Inflammatory macrophage treated with lipopolysaccharide for 1 hour (primary cell): ENCODE measurements around the gene VWA7.
"Not testable (repeated sequence)": the region's sequence is repeated elsewhere in the genome, so short reads cannot be mapped to it uniquely, and the experiment has no call there.

Experiments used
- DNase-seq, 2 donors: peaks; one replicate each; pipeline ENCODE4 v3.0.0-alpha.2; 2020 to 2022

VWA7 gene

DNA sequence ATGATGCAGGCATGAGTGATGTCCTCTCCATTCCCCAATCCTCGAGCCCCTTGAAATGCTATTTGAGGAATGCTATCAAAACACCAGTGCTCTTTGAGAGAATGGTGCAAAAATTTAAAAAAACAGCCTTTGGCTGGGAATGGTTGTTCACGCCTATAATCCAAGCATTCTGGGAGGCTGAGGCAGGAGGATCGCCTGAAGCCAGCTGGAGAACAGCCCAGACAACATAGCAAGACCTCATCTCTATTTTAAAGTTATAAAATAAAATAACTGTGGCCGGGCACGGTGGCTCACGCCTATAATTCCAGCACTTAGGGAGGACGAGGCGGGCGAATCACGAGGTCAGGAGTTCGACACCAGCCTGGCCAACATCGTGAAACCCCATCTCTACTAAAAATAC lies 22.7 kb upstream of the VWA7 start:
- no peak for DNase-seq

DNA sequence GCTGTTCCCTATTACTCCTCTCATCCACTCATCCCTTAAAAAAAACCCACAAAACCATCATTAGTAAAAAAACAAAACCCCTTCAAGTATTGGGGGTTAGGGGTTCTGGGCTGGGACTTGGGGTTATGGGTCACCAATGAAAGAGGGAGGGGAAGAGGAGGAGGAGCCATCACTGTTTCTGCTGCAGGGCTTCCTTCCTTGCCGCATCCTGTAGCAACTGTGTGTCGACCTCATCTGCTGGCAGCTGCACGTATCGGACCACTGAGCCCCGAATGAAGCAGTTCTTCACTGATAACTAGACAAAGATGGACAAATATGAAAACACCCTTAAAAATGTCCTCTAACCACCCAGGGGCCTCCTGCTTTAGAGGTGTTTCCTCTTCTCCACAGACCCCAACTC lies 20.5 kb upstream of the VWA7 start:
- DNase-seq, result no peak

DNA sequence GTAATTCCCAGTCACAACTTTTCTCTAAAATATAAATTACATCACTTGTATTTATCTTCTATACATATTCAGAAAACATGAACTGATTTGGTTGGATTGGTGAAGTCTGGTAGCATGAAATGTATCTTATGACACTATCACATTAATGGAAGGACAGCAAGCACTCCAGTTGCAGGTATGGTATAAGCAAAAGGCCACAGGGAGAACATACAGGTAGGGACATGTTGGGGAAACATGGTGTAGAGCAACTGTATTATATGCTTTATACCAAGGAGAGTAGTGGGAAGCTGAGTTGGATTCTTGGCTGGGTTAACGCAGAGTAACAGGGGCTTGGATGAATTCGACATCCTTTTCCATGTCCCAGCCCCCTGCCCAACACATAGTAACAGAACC lies 19.9 kb upstream of the VWA7 start:
- no peak for DNase-seq

DNA sequence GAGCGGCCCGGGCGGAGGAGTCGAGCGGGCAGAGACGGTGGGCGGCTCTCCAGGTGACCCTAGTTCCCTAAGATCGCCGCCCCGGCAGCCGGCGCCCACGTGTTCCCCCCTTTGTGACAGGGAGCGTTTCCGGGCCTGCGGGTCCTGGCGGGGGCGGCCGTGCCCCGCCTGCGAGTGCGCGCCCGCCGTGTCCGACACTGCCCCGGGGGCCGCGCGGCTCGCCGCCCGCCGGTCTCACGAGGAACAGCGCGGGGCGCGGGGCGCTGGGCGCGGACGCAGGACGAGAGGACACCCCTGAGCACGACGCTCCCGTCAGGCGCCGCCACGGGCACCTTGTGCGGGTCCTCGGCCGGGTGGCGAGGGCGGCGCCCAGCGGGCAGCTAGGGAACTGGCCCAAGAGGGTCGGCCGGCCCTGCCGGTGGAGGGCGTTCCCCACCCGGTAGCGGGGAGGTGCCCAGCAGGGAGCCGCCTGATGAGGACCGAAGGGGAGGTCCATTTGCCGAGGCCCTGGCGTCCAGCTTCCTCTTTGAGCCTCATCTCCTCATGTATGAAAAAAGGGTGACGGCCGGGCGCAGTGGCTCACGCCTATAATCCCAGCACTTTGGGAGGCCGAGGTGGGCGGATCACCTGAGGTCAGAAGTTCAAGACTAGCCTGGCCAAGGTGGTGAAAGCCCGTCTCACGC lies 18.6 kb upstream of the VWA7 start, which contains the start of gene VARS1:
VARS1 (minus strand) TSS at position 137 of the 683 bp plus-strand sequence. CDS start 535 bp downstream, outside the sequence.
- DNase-seq, result peak; percentile 96

DNA sequence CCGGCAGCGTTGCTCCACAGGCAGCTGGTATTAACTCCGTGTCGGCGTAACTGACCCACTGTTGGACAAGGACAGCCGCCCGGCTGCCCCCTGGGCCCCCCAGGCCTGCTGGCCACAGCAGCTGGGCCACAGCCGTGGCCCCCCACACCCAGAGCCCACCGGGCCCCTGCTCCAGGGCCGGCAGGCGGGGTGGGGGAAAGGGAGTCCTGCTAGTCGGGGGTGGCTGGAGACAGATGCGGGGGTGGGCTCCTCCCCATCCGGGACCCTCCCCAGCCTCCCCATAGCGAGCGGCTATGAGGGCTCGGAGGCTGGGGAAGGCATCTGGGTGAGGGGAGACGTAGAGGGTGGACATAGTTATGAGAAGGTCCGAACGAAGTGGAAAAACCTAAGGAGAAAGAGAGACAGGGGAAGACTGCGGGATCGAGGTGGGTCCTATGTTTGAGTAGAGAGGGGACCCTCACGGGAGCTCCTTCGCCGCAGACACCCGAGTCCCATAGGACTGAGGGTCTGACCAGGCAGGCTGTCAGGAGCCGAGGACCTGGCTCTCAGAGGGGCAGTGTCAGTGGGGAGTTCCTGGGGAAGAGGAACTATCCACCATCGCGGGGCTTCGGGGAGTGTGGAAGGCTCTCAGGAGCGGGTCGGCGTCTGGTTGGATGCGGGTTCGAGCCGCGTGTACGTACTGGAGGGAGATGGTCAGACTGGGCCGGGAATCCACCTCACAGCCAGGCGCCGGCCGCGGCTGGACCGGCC lies 17.9 kb upstream of the VWA7 start:
- DNase-seq, result peak; percentile 59 to 62

DNA sequence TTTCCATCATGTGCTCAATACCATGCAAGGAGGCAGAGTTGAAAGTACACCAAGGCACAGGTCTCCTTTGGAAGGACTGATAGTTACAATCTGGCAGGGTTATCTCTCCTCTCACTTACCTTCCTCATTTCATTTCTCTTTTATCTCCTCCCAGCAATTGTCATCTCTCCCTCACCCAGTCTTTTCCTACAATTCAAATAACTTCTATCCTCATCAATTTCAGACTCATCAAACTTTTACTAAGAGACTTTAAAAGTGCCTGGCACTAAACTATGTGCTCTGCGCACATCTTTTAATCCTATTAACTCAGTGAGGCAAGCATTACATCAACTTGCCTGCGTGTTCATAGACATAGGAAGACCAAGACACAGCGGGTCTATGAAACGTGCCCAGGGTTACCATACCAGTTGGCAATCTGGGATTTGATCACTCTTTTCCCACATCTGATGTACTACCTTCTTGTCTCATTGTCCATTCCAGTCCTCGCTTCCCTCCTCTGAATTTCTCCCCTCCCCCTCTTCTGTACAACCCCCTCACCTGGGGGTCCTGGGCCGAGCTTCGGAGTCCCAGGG lies 17.3 kb upstream of the VWA7 start:
- peak in 1 of 2 donors; percentile 12 for DNase-seq

DNA sequence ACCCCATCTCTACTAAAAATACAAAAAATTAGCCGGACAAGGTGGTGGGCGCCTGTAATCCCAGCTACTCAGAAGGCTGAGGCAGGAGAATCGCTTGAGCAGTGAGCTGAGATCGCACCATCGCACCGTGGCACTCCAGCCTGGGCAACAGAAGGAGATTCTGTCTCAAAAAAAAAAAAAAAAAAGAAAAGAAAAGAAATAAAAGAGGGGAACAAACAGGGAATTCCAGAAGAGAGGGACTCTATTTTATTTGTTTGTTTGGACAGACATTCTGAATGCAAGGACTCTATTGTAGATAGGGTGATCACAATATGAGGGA lies 16.8 kb upstream of the VWA7 start:
- not testable (repeated sequence) for DNase-seq

DNA sequence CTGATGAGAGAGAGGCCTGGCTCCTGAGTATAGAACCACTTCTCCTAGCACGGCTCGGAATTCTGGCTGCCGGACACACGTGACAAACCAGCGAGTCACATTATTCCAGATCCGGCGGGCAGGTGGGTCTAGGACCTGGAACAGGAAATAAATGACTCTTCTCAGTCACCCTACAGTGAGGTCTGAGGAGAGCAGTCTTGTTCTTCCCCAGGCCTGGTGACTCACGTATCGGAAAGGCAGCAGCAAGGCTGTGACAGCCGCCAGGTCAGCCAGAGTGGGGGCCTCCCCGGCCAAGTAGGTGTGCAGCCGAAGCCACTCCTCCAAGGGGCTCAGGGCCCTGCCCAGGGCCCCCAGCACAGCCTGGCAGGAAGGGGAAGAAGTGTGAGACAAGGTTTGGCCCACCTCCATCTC lies 15.6 kb upstream of the VWA7 start:
- no peak for DNase-seq

DNA sequence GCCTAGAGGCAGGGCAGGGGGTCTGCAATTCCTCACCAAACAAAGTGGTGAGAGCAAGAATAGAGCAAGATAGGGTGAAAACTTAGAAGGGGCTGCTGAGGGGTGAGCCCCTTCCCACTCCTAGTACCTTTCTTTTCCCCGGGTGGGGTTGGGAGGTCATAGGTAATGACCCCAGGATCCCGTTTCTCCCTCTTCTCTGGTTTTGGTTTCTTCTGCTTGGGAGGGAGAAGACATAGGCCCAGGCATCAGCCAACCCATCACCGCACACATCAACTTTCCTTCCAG lies 14.9 kb upstream of the VWA7 start:
- no peak for DNase-seq

DNA sequence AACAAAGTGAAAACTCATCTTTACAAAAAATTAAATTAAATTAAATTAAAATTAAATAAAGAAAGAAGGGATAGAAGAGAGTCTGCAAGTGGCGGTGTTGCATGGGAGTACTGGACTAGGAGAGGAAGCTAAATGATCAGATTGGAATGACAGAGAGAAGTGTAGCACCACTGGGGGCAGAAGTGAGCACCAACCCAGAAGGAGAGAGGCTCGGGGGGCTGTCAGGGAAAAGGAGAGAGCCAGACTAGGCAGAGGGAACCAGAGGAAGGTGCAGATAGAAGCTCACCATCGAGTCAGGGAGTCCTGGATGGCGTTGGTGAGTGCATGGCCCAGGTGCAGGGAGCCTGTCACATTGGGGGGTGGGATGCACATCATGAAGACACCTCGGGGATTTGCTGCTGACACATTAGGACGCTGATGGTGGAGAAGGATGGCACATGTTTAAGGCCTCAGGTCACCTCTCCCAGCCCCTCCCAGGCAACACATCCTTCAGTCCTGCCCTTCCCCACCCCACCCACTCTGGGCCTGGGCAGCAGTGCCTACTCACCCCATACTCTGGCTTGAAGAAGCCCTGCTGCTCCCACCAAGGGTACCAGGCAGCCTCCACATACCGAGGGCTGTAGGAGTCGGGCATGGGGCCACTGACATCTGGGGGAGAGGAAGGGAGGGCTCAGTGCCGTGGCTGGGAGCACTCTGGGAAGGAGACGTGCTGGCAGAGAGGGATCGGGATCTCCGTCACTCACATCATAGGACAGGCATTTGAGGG lies 14.4 kb upstream of the VWA7 start:
- peak in 1 of 2 donors; percentile 54 for DNase-seq

DNA sequence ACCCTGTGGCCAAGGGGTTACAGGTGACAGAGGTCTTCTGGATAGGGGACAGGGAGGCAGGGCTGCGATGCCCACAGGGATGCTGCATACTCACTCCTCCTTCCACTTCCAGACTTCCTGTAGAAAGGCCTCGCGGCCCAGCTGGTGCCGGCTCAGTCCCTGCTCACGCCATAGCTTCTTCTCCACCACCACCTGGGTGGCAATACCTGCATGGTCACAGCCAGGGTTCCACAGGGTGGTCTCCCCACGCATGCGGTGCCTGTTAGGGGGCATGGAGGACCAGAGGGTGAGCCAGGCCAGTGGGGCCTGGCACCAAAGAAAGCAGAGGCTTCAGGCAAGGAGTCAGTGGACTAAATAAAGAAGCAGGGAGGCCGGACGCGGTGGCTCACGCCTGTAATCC lies 8.3 kb upstream of the VWA7 start:
- DNase-seq, result no peak

DNA sequence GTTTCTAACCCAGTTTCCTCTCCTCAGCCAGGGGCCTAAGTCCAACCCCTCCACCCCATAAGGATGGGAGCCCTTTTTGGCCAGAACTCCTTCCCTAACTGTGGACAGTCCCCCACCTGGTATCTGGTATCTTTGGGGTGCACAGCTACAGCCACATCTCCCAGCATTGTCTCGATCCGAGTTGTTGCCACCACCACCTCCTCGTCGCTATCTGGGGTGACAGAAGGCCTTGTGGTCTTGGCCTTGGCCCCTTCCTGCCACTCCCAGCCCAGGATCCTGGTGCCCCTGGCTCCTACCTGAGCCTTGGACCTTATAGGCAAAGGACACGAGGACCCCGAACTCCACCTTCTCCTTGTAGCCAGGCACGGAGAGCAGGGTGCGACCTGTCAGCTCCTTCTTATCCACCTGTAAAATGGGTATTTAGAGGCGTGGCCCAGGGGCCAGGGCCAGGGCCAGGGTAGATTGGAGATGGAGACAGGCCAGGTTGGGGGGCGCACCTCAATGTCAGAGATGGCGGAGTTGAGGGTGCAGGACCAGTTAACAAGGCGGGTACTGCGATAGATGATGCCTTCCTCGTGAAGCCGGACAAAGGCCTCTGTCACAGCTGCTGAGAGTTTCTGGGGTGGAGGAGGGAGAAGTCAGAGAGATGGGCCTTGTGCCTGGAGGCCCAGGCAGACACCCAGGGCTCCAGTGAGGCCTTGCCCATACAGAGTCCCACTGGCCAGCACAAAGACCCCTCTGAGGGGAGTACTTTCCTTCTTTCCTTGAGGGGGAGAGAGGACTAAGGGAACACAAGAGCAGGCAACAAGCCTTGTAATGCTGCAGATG lies 7.2 kb upstream of the VWA7 start:
- DNase-seq, result no peak

DNA sequence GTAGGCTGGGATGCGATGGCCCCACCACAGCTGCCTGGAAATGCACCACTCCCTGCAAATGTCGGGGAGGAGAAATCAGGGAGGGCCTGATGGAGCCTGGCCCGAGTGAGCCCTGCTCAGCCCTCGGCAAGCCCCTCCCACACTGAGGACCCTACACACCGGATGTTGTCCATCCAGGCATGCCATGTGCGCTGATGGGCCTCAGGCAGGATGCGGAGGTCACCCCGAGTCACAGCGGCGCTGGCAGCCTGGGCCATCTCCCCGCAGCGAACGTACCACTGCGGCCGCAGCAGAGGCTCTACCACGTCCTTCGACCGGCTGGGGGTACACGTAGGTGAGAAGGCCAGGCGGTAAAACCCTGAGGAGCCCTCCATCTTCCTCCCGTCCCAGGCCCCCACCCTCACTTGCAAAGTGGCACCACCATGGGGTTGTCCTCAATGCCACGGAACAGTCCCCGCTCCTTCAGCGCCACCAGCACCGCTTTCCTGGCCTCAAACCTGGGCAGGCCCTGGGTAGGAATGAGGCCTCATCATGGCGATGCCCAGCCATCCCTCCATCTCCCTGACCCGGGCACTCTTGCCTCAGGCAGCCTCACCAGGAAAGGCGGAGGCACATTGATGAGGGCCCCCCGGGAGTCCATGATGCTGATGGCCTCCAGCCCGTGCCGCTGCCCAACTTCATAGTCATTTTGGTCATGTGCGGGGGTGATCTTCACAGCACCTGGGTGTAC lies 5.2 kb upstream of the VWA7 start:
- no peak for DNase-seq

DNA sequence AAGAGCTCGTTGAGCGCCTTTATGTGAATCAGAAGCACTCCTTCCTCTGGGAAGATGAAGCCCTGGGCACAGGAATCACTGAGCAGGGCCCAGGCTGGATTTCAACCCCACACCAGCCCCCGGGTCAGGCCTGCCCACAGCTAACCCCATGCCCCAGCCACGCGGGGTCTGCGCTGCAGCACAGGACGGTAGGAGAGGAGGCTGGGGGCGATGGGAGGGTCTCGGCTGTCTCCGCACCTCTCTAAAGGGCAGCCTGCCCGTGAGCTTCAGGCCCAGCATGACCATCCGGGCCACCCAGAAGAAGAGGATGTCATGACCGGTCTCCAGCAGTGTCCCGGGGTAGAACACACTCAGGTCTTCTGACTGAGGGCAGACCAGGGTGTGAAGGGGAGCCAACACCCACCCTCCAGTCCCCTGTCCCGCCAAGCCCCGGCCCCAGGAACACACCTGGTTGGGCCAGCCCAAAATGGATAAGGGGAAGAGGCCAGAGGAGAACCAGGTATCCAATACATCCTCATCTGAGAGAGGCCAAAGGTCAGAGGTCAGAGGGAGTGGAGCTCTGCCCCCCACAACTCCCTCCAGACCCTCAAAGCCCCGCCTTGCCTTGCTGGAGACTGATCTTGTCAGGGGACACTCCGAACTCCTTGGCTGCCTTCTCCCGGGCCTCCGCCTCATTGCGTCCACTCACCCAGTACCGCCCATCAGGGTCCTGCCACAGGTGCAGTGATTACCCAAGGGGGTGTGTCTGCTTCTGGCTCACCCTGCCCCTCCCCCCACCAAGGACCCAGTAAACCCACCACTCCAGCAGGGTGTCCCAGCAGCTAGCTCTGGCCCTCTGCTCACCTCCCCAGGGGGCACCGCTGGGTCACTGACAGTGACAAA lies 4.4 kb upstream of the VWA7 start:
- DNase-seq, result no peak

DNA sequence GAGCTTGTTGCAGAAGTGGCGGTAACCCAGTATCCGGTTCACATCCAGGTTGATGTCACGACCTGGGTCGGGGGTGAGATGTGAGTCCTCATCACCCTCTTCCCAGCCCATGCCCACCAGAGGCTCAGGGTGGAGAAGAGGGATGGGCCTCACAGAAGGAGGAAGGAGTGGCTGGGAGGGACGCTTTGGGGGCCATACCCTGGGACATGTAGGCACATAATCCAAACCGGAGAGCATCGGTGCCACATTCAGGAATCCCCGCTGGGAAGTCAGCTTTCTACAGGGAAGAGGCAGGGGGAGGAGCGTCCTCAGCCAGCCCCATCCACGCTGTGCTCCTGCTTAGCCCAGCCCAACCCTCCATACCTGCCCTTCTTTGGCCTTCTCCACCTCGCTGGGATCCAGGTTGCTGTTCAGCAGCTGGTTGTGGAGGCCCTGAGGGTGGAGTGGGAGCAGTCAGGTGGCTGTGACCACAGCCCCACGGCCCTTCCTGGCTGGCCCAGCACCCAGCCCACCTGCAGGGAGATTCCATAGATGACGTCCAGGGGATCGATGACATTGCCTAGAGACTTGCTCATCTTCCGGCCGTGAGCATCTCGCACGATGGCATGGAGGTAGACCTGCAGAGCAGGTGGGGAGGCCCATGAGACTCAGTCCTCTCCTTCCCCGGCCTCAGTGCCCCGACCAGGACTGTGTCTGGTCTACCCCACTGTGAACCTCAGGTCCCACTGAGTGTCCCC lies 3.5 kb upstream of the VWA7 start:
- DNase-seq, result no peak

DNA sequence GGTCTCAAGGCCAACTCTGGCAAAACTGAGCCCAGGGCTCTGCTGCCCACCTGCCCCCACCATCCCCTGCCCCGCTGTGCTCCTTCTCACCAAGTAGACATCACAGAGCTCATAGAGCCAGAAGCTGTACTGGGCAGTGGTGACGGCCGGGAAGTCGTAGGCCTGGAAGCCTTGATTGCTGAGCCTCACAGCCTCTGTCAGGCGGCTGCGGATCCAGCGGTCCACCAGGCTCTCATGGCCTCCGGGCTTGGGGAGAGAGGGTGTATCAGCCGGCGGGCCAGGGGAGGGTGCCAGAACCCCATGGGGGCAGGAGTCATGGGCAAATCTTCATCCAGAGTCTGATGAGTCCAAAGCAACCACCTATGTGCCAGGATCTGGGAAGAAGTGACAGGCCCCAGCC lies 2.8 kb upstream of the VWA7 start:
- DNase-seq, result no peak

DNA sequence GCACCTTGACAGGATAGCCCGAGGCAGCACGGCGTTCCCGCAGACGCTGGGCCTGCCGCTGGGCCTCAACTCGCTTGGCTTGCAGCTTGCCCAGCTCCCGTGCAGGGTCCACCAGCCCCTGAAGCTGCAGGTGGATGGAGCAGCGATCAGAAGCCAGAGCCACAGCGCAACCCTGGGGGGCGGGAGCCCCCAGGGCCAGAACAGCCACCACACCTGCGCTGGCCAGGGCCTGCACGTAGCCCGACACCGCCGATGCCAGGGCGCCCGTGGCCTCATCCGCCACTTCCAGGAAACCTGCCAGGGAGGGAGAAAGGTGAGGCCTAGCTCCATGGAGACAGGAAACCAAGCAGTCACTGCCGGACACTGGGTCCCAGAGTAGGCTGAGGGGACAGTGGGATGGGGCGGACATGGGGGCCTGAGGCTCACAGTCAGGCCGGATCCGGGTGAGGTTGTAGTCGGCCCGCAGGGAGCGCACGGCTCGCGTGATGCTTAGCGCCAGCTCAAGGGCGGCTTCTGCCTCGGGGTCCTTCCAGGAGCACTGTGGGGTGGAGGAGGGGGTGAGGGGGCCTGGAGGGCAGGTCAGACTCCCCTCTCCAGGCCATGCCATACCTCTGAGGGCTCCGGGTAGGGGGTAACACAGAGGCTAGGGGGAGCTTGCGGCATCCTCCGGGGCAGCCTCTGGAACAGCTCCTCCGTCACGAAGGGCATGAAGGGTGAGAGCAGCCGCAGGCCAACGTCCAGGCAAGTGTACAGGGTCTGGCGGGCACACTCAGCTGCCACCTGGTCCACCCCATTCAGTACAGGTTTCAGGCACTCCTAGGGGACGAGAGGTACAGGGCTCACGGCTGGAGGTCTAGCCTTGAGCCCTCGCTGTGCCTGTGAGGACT lies 2.1 kb upstream of the VWA7 start:
- no peak for DNase-seq

DNA sequence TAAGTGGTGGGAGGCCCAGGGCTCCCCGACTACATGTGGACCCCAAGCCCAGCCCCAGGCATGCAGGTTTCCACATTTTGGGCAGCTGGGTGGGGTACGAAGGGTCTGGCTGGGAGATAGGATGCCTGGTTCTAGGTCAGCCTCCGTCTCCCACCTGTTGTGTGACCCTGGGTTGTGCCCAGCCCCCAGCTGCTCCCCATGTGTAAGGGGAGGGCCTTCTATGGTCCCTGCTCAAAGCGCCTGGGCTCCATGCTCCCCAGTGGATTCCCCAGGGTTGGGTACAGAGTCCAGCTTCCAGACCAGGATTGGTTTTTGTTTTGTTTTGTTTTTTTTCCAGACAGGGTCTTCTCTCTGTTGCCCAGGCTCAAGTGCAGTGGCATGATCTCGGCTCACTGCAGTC lies 1.1 kb upstream of the VWA7 start:
- DNase-seq, result no peak

DNA sequence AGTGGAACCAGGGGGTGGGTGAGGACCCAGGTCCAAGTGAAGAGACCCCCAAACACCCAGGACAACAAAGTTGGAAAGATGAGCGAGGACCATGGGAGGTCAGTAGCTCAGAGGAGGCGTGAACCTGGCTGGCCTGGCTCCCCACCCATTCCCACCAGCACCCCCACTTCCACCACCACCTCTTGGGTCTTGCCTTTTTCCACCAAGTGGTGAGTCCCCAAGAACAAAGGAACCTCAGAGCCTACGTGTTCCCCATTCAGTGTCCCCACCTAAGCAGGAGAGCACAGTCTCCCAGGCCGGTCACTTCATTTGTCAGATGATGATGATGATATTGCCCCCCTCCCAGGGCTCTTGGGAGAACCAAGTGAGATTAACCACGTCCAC lies 531 bp upstream of the VWA7 start:
- no peak for DNase-seq
